Stomach (tissue), 9 donors: ENCODE results near the gene ATP2B2. TPM values are rescaled to one million over a fixed set of nuclear protein-coding genes. Genes with fewer than 3 reads are reported as not detected.

ENCODE experiments used
- DNase-seq, 2 donors: peaks; one replicate each; pipeline versions ENCODE4 v3.0.0 to v3.0.0-alpha.2; 2013 to 2019
- H3K27ac ChIP-seq, 5 donors: fragments of 200-600 bp in 4 of 5; sonication (generic) in 4 of 5; one replicate each; pipeline ENCODE4 v1.5.1; 2013 to 2019; ENCODE audit warnings: mild to moderate bottlenecking in 1 of 5, moderate library complexity in 1 of 5
- H3K27me3 ChIP-seq, 3 donors: fragments of 200-600 bp; sonication (generic); one replicate each; pipeline ENCODE4 v1.5.1; 2017 to 2019; ENCODE audit warnings: mixed run types in 1 of 3
- H3K36me3 ChIP-seq, 4 donors: fragments of 200-600 bp; sonication (generic); 1 replicate in 3 of 4; 2 replicates in 1 of 4; pipeline ENCODE4 v1.5.1; 2016 to 2019
- H3K4me1 ChIP-seq, 4 donors: fragments of 200-600 bp; sonication (generic); one replicate each; pipeline ENCODE4 v1.5.1; 2016 to 2019
- H3K4me3 ChIP-seq, 4 donors: fragments of 200-600 bp; sonication (generic) in 3 of 4; one replicate each; pipeline ENCODE4 v1.5.1; 2016 to 2019; ENCODE audit warnings: mild to moderate bottlenecking in 1 of 4
- H3K9me3 ChIP-seq, 4 donors: fragments of 200-600 bp; sonication (generic); one replicate each; pipeline ENCODE4 v1.5.1; 2016 to 2019
- EP300 ChIP-seq: sonication (generic); formaldehyde crosslinking; IDR thresholded peaks from one replicate; pipeline ENCODE4 v1.6.1; 2017; ENCODE audit warnings: antibody characterized with exemption
- POLR2A ChIP-seq, 4 donors: fragments of 450-650 bp; IDR thresholded peaks; one replicate each; pipeline ENCODE4 v1.6.1; 2016; ENCODE audit warnings: antibody characterized with exemption in 4 of 4, control low read depth in 2 of 4, mild to moderate bottlenecking in 1 of 4, moderate library complexity in 1 of 4
- POLR2AphosphoS5 ChIP-seq, 3 donors: sonication (generic); formaldehyde crosslinking; IDR thresholded peaks; one replicate each; pipeline ENCODE4 v1.6.1; 2016; ENCODE audit warnings: antibody characterized with exemption in 3 of 3
- WGBS, 5 donors: extraction: QIAGEN DNeasy Blood & Tissue Kit in 3 of 5; methylation state at CpG; one replicate each; pipeline versions ENCODE4 v1.1.5 to v1.1.7; 2013 to 2018; 5-methylcytosine and 5-hydroxymethylcytosine counted together
- intact Hi-C: fragments of 100-400 bp; cut with DNase I; formaldehyde crosslinking; loops from one replicate; pipeline ENCODE4 v1.15.1; 2023; ENCODE audit warnings: low total_unique reads
- polyA plus RNA-seq, 3 donors: library from polyadenylated mRNA; stranded (reverse); fragments of 200-250 nt; gene quantifications; one replicate each; pipeline ENCODE4 v1.2.3, GENCODE V29; 2013
- total RNA-seq, 5 donors: library from RNA; depleted of rRNA; stranded (reverse); fragments of >200 nt; gene quantifications; one replicate each; pipeline versions ENCODE4 v1.1.0 to v1.2.3, GENCODE V29; 2014 to 2016
- TF ChIP-seq, protein P1 (sequence below), 7 experiments: fragments of 450-650 bp in 4 of 7; fragments of 200-600 bp in 3 of 7; sonication (generic) in 3 of 7; IDR thresholded peaks; one replicate each; pipeline ENCODE4 v1.5.1; 2016 to 2019; ENCODE audit warnings: antibody characterized with exemption in 7 of 7, control low read depth in 2 of 7, mild to moderate bottlenecking in 1 of 7
- donor health status: healthy with polysubstance abuse.
- donor health status: Bipolar disorder and iron deficiency.
- donor health status: healthy.

The ATP2B2 gene
- total and polyA plus RNA-seq, 8 donors: 0.03 to 0.37 TPM; not detected in 6

DNA sequence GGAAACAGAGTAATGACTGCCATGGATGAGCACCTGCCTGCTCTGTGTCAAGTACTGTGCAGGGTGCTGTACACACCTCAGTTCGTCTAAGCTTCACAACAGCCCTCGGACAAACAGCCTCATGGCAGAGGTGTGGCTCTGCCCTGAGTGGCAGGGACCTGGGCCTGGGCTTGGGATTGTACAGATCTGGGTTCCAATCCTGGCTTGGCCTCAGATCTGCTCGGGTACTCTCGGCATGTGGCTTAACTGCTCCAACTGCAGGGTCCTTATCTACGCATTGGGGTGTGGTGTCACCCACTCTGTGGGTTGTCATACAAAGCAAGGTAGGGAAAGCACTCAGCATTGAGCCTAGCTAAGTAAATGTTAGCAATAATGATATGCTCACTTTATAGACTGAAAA lies 137.9 kb downstream of the ATP2B2 start:
- no peak overlapping the region for H3K27ac ChIP-seq
- 76 to 89% (median 87%) methylated on average over 5 of the region's 5 CpGs for WGBS, 5 donors
- no peak for DNase-seq
- intact Hi-C loops: no loop called here
- no peak overlapping the region for H3K4me3 ChIP-seq
- H3K4me1 ChIP-seq: no peaks in the 10 kb centered on the region
- no peaks in the 10 kb centered on the region for H3K36me3 ChIP-seq
- peaks cover 0 to 12% (median 6%) of the 10 kb centered on the region in 4 donors for H3K9me3 ChIP-seq
- H3K27me3 ChIP-seq: peaks cover 0 to 4% (median 0%) of the 10 kb centered on the region in 3 donors
- no peak for TF ChIP-seq EP300

DNA sequence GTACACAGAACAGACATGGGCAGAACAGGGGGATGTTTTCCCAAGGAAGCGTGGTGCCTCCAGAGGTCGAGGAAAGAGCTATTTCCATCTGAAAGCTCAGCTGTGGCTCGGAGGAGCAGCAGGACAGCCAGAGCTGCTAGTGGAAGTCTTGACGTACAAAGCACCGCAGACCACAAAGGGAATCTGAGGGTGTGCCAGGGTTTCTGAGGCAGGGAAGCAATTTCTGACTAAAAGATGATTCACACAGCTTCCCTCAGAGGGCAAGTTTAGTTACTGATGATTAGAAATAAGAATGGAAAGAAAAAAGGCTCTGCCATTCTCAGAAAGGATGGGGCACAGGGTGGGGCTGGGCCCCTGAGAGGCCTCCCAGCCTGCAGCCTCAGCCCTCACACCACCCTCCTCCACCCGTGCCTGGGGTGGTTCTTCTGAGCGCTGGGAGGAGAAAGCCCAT lies 138.7 kb downstream of the ATP2B2 start:
- 32 to 46% (median 37%) methylated on average over 7 of the region's 7 CpGs for WGBS, 5 donors
- Histone ChIP-seq H3K27me3 (peaks cover 0 to 13% (median 0%) of the 10 kb centered on the region in 3 donors), H3K36me3 (no peaks in the 10 kb centered on the region), H3K27ac (no peak overlapping the region), H3K9me3 (peaks cover 0 to 12% (median 6%) of the 10 kb centered on the region in 4 donors), H3K4me3 (no peak overlapping the region), H3K4me1 (no peaks in the 10 kb centered on the region)
- peak in 1 of 2 donors; percentile 38 for DNase-seq
- intact Hi-C loops: no loop called here
- no peak for TF ChIP-seq EP300
- no peak for TF ChIP-seq POLR2A (IDR thresholded peaks at IDR 0.05)
- no peak for TF ChIP-seq POLR2AphosphoS5 (IDR thresholded peaks at IDR 0.05)
- TF ChIP-seq, protein P1, sequence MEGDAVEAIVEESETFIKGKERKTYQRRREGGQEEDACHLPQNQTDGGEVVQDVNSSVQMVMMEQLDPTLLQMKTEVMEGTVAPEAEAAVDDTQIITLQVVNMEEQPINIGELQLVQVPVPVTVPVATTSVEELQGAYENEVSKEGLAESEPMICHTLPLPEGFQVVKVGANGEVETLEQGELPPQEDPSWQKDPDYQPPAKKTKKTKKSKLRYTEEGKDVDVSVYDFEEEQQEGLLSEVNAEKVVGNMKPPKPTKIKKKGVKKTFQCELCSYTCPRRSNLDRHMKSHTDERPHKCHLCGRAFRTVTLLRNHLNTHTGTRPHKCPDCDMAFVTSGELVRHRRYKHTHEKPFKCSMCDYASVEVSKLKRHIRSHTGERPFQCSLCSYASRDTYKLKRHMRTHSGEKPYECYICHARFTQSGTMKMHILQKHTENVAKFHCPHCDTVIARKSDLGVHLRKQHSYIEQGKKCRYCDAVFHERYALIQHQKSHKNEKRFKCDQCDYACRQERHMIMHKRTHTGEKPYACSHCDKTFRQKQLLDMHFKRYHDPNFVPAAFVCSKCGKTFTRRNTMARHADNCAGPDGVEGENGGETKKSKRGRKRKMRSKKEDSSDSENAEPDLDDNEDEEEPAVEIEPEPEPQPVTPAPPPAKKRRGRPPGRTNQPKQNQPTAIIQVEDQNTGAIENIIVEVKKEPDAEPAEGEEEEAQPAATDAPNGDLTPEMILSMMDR (IDR thresholded peaks at IDR 0.05): no peak

DNA sequence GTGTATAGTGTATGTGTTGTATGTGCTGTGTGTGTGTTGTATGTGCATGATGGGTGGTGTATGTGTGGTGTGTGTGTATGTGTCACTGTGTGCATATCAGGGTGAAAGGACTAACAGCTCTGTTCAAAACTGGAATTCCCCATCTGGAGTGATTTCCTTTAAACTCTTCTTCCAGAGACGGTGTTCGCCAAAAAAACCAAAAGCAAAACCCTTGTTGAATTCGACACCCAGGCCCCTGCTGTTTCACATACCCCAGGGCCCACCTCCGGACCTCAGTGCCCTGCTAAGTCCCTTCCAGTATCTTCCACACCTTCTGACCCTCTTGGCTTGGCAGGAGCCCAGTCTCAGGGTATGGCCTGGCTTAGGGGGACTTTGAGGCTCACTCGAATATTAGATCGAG lies 139.6 kb downstream of the ATP2B2 start:
- Histone ChIP-seq H3K27ac (no peak overlapping the region), H3K36me3 (no peaks in the 10 kb centered on the region), H3K4me1 (no peaks in the 10 kb centered on the region), H3K4me3 (no peak overlapping the region), H3K9me3 (peaks cover 0 to 6% (median 2%) of the 10 kb centered on the region in 4 donors), H3K27me3 (peaks cover 0 to 18% (median 0%) of the 10 kb centered on the region in 3 donors)
- intact Hi-C loops: no loop called here
- WGBS, 5 donors: 63 to 70% (median 68%) methylated on average over 6 of the region's 6 CpGs
- no peak for DNase-seq
- TF ChIP-seq POLR2A (IDR thresholded peaks at IDR 0.05) (no peak), EP300 (no peak), POLR2AphosphoS5 (IDR thresholded peaks at IDR 0.05) (no peak)
- TF ChIP-seq, protein P1 (IDR thresholded peaks at IDR 0.05): no peak

DNA sequence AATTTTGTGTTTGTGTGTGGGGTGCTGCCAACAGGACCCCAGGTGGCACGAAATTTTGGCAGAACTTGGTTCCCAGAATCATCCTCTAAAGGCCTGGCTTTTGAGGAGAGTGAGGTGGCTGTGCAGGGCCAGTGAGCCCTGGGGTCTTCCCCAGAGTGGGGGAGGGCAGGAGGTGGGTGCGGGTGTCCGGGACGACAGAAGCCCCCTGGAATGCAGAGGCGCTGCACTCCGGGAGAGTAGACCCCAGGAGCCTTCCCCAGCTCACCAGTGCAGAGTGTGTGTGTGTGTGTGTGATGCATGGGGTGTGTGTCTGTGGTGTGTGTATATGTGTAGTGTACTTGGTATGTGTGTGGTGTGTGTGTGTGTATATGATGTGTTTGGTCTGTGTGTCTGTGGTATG lies 140.1 kb downstream of the ATP2B2 start:
- DNase-seq: no peak
- intact Hi-C loops: no loop called here
- Histone ChIP-seq H3K27ac (no peak overlapping the region), H3K9me3 (peaks cover 0 to 5% (median 2%) of the 10 kb centered on the region in 4 donors), H3K27me3 (peaks cover 0 to 18% (median 0%) of the 10 kb centered on the region in 3 donors), H3K4me3 (no peak overlapping the region), H3K4me1 (no peaks in the 10 kb centered on the region), H3K36me3 (no peaks in the 10 kb centered on the region)
- 74 to 85% (median 82%) methylated on average over 6 of the region's 6 CpGs for WGBS, 5 donors
- TF ChIP-seq, protein P1 (IDR thresholded peaks at IDR 0.05): no peak
- TF ChIP-seq POLR2AphosphoS5 (IDR thresholded peaks at IDR 0.05): no peak
- TF ChIP-seq EP300: no peak
- no peak for TF ChIP-seq POLR2A (IDR thresholded peaks at IDR 0.05)

DNA sequence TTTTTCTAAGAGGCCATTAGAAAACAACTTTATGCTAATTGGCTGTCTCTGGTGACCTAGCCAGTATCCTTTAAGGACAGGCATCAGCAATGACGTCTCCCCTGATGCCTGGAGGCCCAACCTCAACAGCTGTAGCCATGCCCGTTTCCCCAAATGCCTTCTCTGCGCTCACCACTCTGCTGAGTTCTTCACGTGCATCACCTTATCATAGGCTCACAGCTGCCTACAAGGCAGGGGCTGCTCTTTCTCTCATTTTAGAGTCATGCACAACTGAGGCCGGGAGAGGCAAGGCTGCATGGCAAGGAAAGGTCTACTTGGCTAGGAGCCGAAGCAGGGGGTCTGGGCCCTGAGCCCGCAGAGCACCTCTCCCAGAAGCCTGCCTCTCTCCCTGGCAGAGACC lies 140.6 kb downstream of the ATP2B2 start:
- Histone ChIP-seq H3K9me3 (peaks cover 0 to 5% (median 2%) of the 10 kb centered on the region in 4 donors), H3K36me3 (no peaks in the 10 kb centered on the region), H3K27me3 (peaks cover 0 to 21% (median 0%) of the 10 kb centered on the region in 3 donors), H3K4me3 (no peak overlapping the region), H3K27ac (no peak overlapping the region), H3K4me1 (no peaks in the 10 kb centered on the region)
- WGBS, 5 donors: 78 to 88% (median 80%) methylated on average over 5 to 7 of the region's 7 CpGs
- no peak for DNase-seq
- TF ChIP-seq, protein P1 (IDR thresholded peaks at IDR 0.05): no peak
- TF ChIP-seq POLR2AphosphoS5 (IDR thresholded peaks at IDR 0.05): no peak
- no peak for TF ChIP-seq POLR2A (IDR thresholded peaks at IDR 0.05)
- no peak for TF ChIP-seq EP300
- intact Hi-C loops: no loop called here
